Activated T-cell treated with anti-CD3 and anti-CD28 coated beads, Interleukin-2, amount 50 U/mL, for 4 hours (primary cell): Measurements from ENCODE around the gene ZNF254. TPM values are rescaled to one million over a fixed set of nuclear protein-coding genes. Genes with fewer than 3 reads are reported as not detected.
"Not testable (repeated sequence)": the region's sequence is repeated elsewhere in the genome, so short reads cannot be mapped to it uniquely, and the experiment has no call there.

Source experiments
- ATAC-seq, 2 donors: fragments of 200-7000 bp; cut with Tn5 transposase; one replicate each; pipeline ENCODE4 v1.10.0; 2021
- DNase-seq: peaks from one replicate; pipeline ENCODE4 v3.0.0-alpha.2; 2020
- H3K27me3 Mint-ChIP-seq: one replicate; pipeline ENCODE4 v1.8.0; 2021; ENCODE audit warnings: low read depth, mixed read lengths
- H3K36me3 Mint-ChIP-seq: one replicate; pipeline ENCODE4 v1.8.0; 2022; ENCODE audit warnings: mixed read lengths; ENCODE audit not compliant: insufficient read depth
- H3K4me1 Mint-ChIP-seq: one replicate; pipeline ENCODE4 v1.8.0; 2021; ENCODE audit warnings: low read depth, mixed read lengths
- H3K4me3 Mint-ChIP-seq: one replicate; pipeline ENCODE4 v1.8.0; 2021; ENCODE audit warnings: mild to moderate bottlenecking, moderate library complexity, mixed read lengths
- H3K9me3 Mint-ChIP-seq: one replicate; pipeline ENCODE4 v1.8.0; 2021; ENCODE audit warnings: mixed read lengths
- total RNA-seq, 3 donors: library from RNA; stranded (reverse); gene quantifications; one replicate each; pipeline ENCODE4 v1.2.1, GENCODE V29; 2021

The ZNF254 gene
- total RNA-seq, 3 donors from 2014 or later = 5.6 to 7.0 (median 6.8) TPM

DNA sequence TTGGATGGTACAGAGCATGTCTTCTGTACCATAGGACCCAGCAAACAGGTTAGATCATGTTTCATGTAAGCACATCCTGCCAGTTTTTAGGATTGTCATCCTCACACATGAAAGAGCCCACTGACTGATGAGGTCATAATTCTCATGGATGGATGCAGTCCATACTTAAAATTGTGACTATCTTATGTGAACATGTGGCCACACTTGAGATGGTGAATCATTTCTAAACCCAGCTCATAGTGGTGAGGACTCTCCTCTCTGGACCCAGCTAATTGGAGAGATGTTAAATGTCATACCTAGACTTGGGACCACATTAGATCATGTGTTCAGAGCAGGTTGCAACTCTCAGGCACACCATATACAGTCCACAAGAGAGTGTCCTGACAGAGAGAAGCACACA is 24.8 kb upstream of the ZNF254 start:
- peaks cover 40% of the 10 kb centered on the region for H3K36me3 Mint-ChIP-seq
- no peak for DNase-seq
- no peak overlapping the region for H3K4me3 Mint-ChIP-seq
- H3K27me3 Mint-ChIP-seq = no peaks in the 10 kb centered on the region
- peak; percentile 24 to 33 for ATAC-seq
- H3K4me1 Mint-ChIP-seq = no peaks in the 10 kb centered on the region
- no peaks in the 10 kb centered on the region for H3K9me3 Mint-ChIP-seq

GRCh38 chr19:24063295-24063694 is 23.7 kb upstream of the ZNF254 start:
- no peaks in the 10 kb centered on the region for H3K9me3 Mint-ChIP-seq
- DNase-seq (no peak), ATAC-seq (no peak)
- no peak overlapping the region for H3K4me3 Mint-ChIP-seq
- H3K27me3 Mint-ChIP-seq = no peaks in the 10 kb centered on the region
- peaks cover 44% of the 10 kb centered on the region for H3K36me3 Mint-ChIP-seq
- H3K4me1 Mint-ChIP-seq = no peaks in the 10 kb centered on the region

DNA sequence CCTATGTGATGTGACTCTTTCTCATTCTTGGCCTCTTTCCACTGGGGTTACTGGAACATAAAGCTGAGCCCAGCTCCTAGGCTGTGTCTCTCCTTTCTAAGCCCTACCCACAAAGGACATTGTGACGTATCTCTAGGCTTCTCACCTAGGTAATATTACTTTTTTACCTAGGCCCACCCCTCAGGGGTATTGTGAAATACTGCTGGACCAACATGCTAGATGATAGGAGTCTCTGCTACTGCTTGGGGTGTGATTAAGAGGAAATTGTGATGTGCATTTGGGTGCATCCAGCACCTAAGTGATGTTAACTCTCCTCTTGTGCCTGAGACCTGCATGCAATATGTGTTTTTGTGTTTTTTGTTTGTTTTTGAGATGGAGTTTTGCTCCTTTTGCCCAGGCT is 22.8 kb upstream of the ZNF254 start:
- Mint-ChIP-seq H3K4me1 (no peaks in the 10 kb centered on the region), H3K4me3 (no peak overlapping the region), H3K36me3 (peaks cover 40% of the 10 kb centered on the region), H3K27me3 (no peaks in the 10 kb centered on the region), H3K9me3 (no peaks in the 10 kb centered on the region)
- DNase-seq (no peak), ATAC-seq (no peak)

- peaks cover 29% of the 10 kb centered on the region for H3K36me3 Mint-ChIP-seq
- DNase-seq = no peak
- no peaks in the 10 kb centered on the region for H3K27me3 Mint-ChIP-seq
- H3K4me1 Mint-ChIP-seq = no peaks in the 10 kb centered on the region
- no peak for ATAC-seq
- no peaks in the 10 kb centered on the region for H3K9me3 Mint-ChIP-seq
- no peak overlapping the region for H3K4me3 Mint-ChIP-seq
Observed at GRCh38 chr19:24065243-24065642, 21.7 kb upstream of the ZNF254 start.

DNA sequence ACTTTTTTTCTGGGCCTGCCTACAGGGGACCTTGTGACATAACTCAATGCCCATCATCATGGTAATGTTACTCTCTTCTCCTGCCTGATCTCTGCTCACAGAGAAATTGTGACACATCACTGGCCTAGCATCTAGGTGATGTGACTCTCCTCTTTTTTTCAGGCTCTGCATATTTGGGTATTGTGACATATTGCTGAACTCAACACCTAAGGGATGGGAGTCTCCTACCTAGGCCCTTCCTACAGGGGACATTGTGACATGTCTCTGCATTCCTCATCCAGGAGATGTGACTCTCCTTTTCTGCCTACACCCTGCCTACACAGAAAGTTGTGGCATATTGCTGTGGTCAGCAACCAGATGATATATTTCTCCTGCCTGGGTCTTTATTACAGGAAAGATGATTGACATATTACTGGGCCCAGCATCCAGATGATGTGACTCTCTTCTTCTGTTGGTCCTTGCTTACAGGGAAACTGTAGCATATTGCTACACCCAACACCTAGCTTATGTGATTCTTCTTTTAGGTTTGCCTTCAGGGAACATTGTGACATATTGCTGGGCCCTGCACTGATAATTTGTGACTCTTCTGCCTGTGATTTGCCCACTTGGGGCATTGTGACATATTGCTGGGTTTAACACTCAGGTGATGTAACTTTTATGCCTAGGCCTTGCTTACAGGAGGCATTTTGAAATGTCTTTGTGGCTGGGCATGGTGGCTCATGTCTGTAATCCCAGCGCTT is 21.0 kb upstream of the ZNF254 start:
- H3K36me3 Mint-ChIP-seq = peaks cover 21% of the 10 kb centered on the region
- H3K27me3 Mint-ChIP-seq = no peaks in the 10 kb centered on the region
- no peak for DNase-seq
- no peaks in the 10 kb centered on the region for H3K9me3 Mint-ChIP-seq
- no peaks in the 10 kb centered on the region for H3K4me1 Mint-ChIP-seq
- H3K4me3 Mint-ChIP-seq = no peak overlapping the region
- ATAC-seq = no peak

- Mint-ChIP-seq H3K4me3 (no peak overlapping the region), H3K36me3 (peaks cover 44% of the 10 kb centered on the region), H3K4me1 (no peaks in the 10 kb centered on the region), H3K27me3 (no peaks in the 10 kb centered on the region), H3K9me3 (peaks cover 6% of the 10 kb centered on the region)
- peak in 1 of 2 donors; percentile 27 for ATAC-seq
- no peak for DNase-seq
Observed at GRCh38 chr19:24069905-24070657, 16.9 kb upstream of the ZNF254 start.

GRCh38 chr19:24071078-24071477 is 15.9 kb upstream of the ZNF254 start:
- ATAC-seq (no peak), DNase-seq (no peak)
- peaks cover 48% of the 10 kb centered on the region for H3K36me3 Mint-ChIP-seq
- no peak overlapping the region for H3K4me3 Mint-ChIP-seq
- H3K27me3 Mint-ChIP-seq = no peaks in the 10 kb centered on the region
- no peaks in the 10 kb centered on the region for H3K4me1 Mint-ChIP-seq
- H3K9me3 Mint-ChIP-seq = peaks cover 16% of the 10 kb centered on the region

- no peak for ATAC-seq
- H3K4me1 Mint-ChIP-seq = no peaks in the 10 kb centered on the region
- H3K27me3 Mint-ChIP-seq = no peaks in the 10 kb centered on the region
- H3K9me3 Mint-ChIP-seq = peaks cover 16% of the 10 kb centered on the region
- H3K36me3 Mint-ChIP-seq = peaks cover 41% of the 10 kb centered on the region
- no peak for DNase-seq
- H3K4me3 Mint-ChIP-seq = no peak overlapping the region
Observed at GRCh38 chr19:24072720-24073119, 14.3 kb upstream of the ZNF254 start.

GRCh38 chr19:24073807-24074206 is 13.2 kb upstream of the ZNF254 start:
- H3K4me3 Mint-ChIP-seq = no peak overlapping the region
- H3K9me3 Mint-ChIP-seq = peaks cover 16% of the 10 kb centered on the region
- H3K4me1 Mint-ChIP-seq = no peaks in the 10 kb centered on the region
- peaks cover 36% of the 10 kb centered on the region for H3K36me3 Mint-ChIP-seq
- no peak for DNase-seq
- no peak for ATAC-seq
- H3K27me3 Mint-ChIP-seq = no peaks in the 10 kb centered on the region

DNA sequence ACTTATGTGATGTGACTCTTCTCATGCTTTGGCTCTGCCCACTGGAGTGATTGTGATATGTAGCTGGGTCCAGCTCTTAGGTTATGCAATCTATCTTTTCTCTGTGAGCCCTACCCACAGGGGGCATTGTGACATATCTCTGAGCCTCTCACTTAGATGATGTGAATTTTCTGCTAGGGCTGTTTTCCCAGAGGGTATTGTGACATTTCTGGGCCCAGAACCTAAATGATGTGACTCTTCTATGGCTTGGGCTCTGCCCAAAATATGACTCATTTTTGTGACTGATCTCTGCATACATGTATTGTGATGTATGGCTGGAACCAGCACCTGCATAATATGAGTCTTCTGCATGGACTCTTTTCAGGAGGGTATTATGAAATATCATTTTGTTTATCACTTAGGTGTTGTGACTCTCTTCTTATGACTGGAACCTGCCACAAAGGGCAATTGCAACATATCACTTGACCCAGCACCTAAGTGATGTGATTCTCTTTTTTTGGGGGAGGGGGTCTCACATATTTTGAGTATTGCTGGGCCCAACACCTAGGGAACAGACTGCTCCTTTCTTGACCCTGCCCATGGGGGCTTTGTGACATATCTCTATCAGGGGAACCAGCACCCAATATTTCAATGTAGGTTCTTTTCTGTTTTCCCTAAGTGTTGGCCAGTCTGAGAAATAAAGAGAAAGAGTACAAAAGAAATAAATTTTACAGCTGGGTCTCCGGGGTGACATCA is 12.1 kb upstream of the ZNF254 start:
- peaks cover 38% of the 10 kb centered on the region for H3K36me3 Mint-ChIP-seq
- peaks cover 16% of the 10 kb centered on the region for H3K9me3 Mint-ChIP-seq
- H3K27me3 Mint-ChIP-seq = no peaks in the 10 kb centered on the region
- H3K4me3 Mint-ChIP-seq = no peak overlapping the region
- DNase-seq = no peak
- ATAC-seq = peak in 1 of 2 donors; percentile 54
- no peaks in the 10 kb centered on the region for H3K4me1 Mint-ChIP-seq

- peaks cover 16% of the 10 kb centered on the region for H3K9me3 Mint-ChIP-seq
- not testable (repeated sequence) for H3K4me1 Mint-ChIP-seq, ATAC-seq, H3K4me3 Mint-ChIP-seq, DNase-seq, H3K27me3 Mint-ChIP-seq
- peaks cover 38% of the 10 kb centered on the region for H3K36me3 Mint-ChIP-seq
Observed at GRCh38 chr19:24075530-24075929, 11.5 kb upstream of the ZNF254 start.

- DNase-seq = no peak
- Mint-ChIP-seq H3K36me3 (peaks cover 28% of the 10 kb centered on the region), H3K4me1 (no peaks in the 10 kb centered on the region), H3K9me3 (peaks cover 16% of the 10 kb centered on the region), H3K4me3 (no peak overlapping the region), H3K27me3 (no peaks in the 10 kb centered on the region)
- ATAC-seq = no peak
Observed at GRCh38 chr19:24078680-24079079, 8.3 kb upstream of the ZNF254 start.

GRCh38 chr19:24081056-24081455 is 5.9 kb upstream of the ZNF254 start:
- no peak overlapping the region for H3K4me3 Mint-ChIP-seq
- DNase-seq (no peak), ATAC-seq (no peak)
- peaks cover 7% of the 10 kb centered on the region for H3K36me3 Mint-ChIP-seq
- H3K9me3 Mint-ChIP-seq = no peaks in the 10 kb centered on the region
- H3K4me1 Mint-ChIP-seq = no peaks in the 10 kb centered on the region
- no peaks in the 10 kb centered on the region for H3K27me3 Mint-ChIP-seq

DNA sequence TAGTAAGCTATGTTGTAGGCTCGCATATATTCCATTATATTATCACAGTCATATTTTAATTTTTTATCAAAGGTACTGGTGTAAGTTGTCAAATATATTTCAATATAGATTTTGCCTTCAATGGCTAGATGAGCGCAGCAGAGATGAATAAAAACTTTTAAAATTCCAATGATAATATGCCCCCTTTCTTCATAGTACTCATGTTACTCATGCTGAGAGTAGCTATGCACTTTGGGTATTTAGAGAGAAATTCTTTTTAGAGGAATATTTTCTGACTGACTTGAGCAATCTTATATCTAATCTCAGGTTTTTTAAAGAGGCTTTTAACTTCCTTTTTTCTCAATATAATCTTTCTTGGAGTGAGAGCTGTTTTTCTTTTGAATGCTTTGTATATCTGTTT is 11.4 kb downstream of the ZNF254 start:
- peaks cover 22% of the 10 kb centered on the region for H3K4me1 Mint-ChIP-seq
- no peaks in the 10 kb centered on the region for H3K27me3 Mint-ChIP-seq
- H3K9me3 Mint-ChIP-seq = peaks cover 17% of the 10 kb centered on the region
- H3K4me3 Mint-ChIP-seq = no peak overlapping the region
- DNase-seq = no peak
- H3K36me3 Mint-ChIP-seq = peaks cover 48% of the 10 kb centered on the region
- no peak for ATAC-seq
